Mesothelial cell of epicardium (in vitro differentiated cells): ENCODE measurements around the gene ANAPC10. TPM values are rescaled to one million over a fixed set of nuclear protein-coding genes. Genes with fewer than 3 reads are reported as not detected.
"Not testable (repeated sequence)": the region's sequence is repeated elsewhere in the genome, so short reads cannot be mapped to it uniquely, and the experiment has no call there.

ENCODE experiments used
- DNase-seq, 2 experiments: peaks; one replicate each; pipeline ENCODE4 v3.0.0; 2021; ENCODE audit warnings: low spot score in 2 of 2; ENCODE audit not compliant: unreplicated experiment in 2 of 2
- H3K27ac Mint-ChIP-seq: 2 replicates; pipeline ENCODE4 v1.8.0; 2021; ENCODE audit warnings: mixed read lengths
- H3K27me3 Mint-ChIP-seq: 2 replicates; pipeline ENCODE4 v1.8.0; 2021; ENCODE audit warnings: low read depth, mixed read lengths
- H3K36me3 Mint-ChIP-seq: 2 replicates; pipeline ENCODE4 v1.8.0; 2021; ENCODE audit warnings: mixed read lengths
- H3K4me1 Mint-ChIP-seq: 2 replicates; pipeline ENCODE4 v1.8.0; 2021; ENCODE audit warnings: mixed read lengths
- H3K4me3 Mint-ChIP-seq: 2 replicates; pipeline ENCODE4 v1.8.0; 2021; ENCODE audit warnings: mild to moderate bottlenecking, moderate library complexity, mixed read lengths
- H3K9me3 Mint-ChIP-seq: 2 replicates; pipeline ENCODE4 v1.8.0; 2021; ENCODE audit warnings: mixed read lengths
- total RNA-seq: library from RNA; stranded (reverse); gene quantifications from 3 replicates; pipeline ENCODE4 v1.2.1, GENCODE V29; 2021
- TF ChIP-seq, protein P1 (sequence below): fragments of 200-600 bp; sonication (generic); IDR thresholded peaks from one replicate; pipeline ENCODE4 v1.5.0; 2021; ENCODE audit warnings: antibody characterized with exemption; ENCODE audit not compliant: unreplicated experiment

The ANAPC10 gene, protein sequence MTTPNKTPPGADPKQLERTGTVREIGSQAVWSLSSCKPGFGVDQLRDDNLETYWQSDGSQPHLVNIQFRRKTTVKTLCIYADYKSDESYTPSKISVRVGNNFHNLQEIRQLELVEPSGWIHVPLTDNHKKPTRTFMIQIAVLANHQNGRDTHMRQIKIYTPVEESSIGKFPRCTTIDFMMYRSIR
- total RNA-seq, result 24.2 to 24.9 TPM (median 24.6 TPM) in 3 replicates

DNA sequence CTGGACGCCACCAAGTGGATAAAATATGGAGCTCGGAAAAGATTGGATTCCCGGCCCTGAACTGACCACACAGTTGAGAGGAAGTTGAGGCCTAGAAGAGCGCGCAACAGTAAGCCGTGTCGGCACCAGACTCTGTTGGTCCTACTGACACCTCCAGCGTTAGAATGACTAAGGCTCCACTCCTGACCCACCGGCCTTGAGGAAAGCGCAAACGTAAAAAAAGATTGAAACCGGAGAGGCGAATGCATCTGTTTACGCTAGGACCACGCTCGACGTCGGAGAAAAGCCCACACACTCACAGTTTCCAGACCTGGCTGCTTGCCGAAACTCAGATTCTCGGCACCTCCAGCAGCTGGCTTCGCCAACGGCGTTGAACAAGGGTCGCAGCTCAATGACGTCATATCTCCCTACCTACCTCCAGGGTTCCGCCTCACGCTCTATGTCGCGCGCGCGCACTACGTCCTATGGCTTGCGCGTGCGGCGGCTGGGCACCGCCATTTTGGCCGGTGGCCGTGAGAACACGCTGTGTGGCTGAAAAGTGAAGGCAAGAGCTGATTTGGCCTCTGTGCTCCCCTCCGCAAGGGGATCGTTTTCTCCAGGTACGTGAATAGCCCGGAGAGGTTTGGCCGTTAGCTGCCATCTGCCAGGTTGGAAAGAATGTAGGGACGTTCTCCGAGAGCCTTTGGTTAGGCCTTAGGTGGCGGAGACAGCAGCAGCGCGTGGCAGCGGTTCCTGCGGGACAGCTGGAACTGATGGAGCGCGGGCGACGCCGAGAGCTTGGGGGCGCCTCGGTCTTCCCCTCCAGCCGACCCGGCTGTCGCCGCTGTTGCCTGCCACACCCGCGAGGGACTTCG is at the start of gene ANAPC10, which contains the start of gene ABCE1:
Gene ANAPC10 (minus strand): TSS at position 376 of the 854 bp plus-strand sequence. CDS start 2,097 bp downstream, outside the sequence.
Gene ABCE1 (plus strand): TSS at position 491 of the 854 bp plus-strand sequence. CDS start 6,102 bp downstream, outside the sequence.
- TF ChIP-seq, protein P1, sequence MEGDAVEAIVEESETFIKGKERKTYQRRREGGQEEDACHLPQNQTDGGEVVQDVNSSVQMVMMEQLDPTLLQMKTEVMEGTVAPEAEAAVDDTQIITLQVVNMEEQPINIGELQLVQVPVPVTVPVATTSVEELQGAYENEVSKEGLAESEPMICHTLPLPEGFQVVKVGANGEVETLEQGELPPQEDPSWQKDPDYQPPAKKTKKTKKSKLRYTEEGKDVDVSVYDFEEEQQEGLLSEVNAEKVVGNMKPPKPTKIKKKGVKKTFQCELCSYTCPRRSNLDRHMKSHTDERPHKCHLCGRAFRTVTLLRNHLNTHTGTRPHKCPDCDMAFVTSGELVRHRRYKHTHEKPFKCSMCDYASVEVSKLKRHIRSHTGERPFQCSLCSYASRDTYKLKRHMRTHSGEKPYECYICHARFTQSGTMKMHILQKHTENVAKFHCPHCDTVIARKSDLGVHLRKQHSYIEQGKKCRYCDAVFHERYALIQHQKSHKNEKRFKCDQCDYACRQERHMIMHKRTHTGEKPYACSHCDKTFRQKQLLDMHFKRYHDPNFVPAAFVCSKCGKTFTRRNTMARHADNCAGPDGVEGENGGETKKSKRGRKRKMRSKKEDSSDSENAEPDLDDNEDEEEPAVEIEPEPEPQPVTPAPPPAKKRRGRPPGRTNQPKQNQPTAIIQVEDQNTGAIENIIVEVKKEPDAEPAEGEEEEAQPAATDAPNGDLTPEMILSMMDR, result no peak
- Mint-ChIP-seq H3K4me1 (peaks cover 19% of the 10 kb centered on the region), H3K9me3 (peaks cover 23% of the 10 kb centered on the region), H3K27ac (peak within 1 kb of the TSS; percentile 98), H3K27me3 (no peaks in the 10 kb centered on the region), H3K36me3 (peaks cover 24% of the 10 kb centered on the region), H3K4me3 (peak within 1 kb of the TSS; percentile 86)
- DNase-seq, result peak; percentile 93 to 95

DNA sequence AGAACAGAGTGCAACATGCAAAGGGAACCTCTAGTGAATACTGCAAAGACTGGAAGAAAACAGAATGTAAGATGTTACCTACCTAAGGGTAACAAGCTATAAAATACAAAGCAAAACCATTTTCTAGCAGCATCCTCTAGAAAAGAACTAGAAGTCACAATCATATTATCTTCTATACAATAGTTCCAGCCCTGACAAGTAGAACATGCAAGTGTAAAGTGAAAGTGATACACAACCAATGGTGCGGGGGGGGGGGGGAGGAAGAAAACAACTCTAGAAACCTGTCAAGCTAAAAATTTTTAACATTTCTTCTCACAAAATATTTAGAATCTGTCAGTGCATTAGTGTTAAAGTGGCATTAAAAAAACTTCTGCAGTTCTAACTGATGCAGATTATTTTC is 38.2 kb upstream of the ANAPC10 start:
- not testable (repeated sequence) for H3K27me3 Mint-ChIP-seq, H3K9me3 Mint-ChIP-seq, H3K4me3 Mint-ChIP-seq, H3K4me1 Mint-ChIP-seq, H3K27ac Mint-ChIP-seq, DNase-seq
- peaks cover 28% of the 10 kb centered on the region for H3K36me3 Mint-ChIP-seq

DNA sequence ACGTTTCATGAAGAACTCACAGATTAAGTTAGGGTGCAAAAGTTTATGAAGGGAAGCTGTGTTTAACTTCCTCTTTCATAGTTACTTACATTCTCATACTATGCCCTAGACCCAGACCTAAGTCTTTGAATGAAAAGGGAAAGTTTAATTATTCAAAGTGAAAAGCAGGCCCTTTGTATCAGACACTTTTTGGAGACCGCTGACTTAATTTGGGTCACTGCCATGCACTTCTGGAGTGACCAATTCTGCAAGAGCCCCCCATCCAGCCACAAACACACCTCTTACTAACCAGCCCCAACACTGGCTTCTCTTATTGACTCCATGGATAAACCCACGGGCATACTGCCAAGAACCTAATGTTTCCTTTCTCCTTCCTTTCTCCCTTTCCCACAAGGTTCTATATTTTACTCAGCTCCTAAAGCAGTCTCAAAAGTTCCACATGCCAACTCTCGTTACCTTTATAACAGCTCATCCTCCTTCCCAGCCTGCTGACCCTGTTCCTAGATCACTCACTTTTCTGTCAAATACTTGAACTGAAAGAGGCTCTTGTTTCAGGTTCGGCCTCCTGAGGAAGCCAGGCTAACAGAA is 34.6 kb upstream of the ANAPC10 start:
- no peak overlapping the region for H3K4me3 Mint-ChIP-seq
- DNase-seq, result no peak
- peak overlapping the region; percentile 28 for H3K27ac Mint-ChIP-seq
- H3K9me3 Mint-ChIP-seq, result no peaks in the 10 kb centered on the region
- no peaks in the 10 kb centered on the region for H3K27me3 Mint-ChIP-seq
- H3K4me1 Mint-ChIP-seq, result peaks cover 4% of the 10 kb centered on the region
- peaks cover 11% of the 10 kb centered on the region for H3K36me3 Mint-ChIP-seq
- TF ChIP-seq, protein P1, result no peak

DNA sequence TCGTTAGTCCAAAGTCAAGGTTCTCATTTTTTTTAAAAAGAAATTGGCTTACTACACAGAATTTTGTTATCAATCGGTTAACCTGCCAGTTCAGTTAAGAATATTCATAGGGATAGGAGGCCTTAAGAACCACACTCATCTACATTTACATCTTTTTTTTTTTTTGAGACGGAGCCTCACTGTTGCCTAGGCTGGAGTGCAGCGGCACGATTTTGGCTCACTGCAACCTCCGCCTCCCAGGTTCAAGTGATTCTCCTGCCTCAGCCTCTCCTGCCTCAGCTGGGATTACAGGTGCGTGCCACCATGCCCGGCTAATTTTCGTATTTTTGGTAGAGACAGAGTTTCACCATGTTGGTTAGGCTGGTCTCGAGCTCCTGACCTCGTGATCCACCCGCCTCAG is 33.9 kb upstream of the ANAPC10 start:
- Mint-ChIP-seq H3K4me3 (no peak overlapping the region), H3K4me1 (peaks cover 4% of the 10 kb centered on the region), H3K36me3 (peaks cover 9% of the 10 kb centered on the region), H3K9me3 (no peaks in the 10 kb centered on the region), H3K27me3 (no peaks in the 10 kb centered on the region), H3K27ac (no peak overlapping the region)
- DNase-seq, result no peak
- TF ChIP-seq, protein P1, result no peak

DNA sequence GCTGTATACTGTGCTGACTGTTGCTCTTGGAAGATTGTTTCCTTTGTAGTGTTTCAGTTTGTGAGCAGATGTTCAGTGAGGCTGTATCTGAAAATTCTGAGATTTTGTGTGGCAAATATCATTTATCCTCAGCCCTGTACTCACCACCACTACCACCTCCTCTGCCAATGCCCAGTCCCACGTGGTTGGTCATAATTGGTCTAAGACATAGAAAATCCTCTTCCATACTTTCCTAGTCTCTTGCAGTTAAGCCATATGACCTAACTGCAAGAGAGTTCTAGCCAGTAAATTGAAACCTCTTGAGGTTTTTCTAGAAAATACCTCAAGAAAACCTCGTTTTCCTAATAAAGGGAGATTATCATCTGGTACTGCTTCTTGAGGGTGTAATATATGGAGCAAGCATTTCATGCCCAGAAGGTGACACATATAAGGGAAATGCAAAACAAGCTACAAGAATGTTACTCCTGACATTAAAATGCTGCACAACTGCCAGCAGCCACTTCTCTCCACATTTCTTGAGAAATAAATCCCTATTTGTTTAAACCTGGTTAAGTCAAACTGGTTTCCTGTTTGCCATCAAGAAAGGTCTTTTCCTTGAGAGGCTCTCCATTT is 32.9 kb upstream of the ANAPC10 start:
- no peak for DNase-seq
- no peaks in the 10 kb centered on the region for H3K9me3 Mint-ChIP-seq
- no peaks in the 10 kb centered on the region for H3K27me3 Mint-ChIP-seq
- H3K36me3 Mint-ChIP-seq, result peaks cover 17% of the 10 kb centered on the region
- H3K4me3 Mint-ChIP-seq, result no peak overlapping the region
- TF ChIP-seq, protein P1, result no peak
- H3K27ac Mint-ChIP-seq, result peak overlapping the region; percentile 44
- H3K4me1 Mint-ChIP-seq, result peaks cover 4% of the 10 kb centered on the region
